Measurements from ENCODE around the gene APOBEC3G. TPM values are rescaled to one million over a fixed set of nuclear protein-coding genes. Genes with fewer than 3 reads are reported as not detected.

APOBEC3G gene
- total and polyA plus RNA-seq, 10 of the 15 experiments (the other 5 are each of a cell fraction or from before 2014, with no cell fraction given): 103 to 232 (median 152) TPM

GRCh38 chr22:39134366-39135091, 57.5 kb downstream of the APOBEC3G start (continued):
- TF ChIP-seq ZBTB4 (CRISPR knock-in tag; IDR thresholded peaks at IDR 0.05) (no peak), SKIL (IDR thresholded peaks at IDR 0.05; ENCODE audit: low read depth, poor library complexity, severe bottlenecking) (no peak), CUX1 (IDR thresholded peaks at IDR 0.05; ENCODE audit: insufficient replicate concordance, low read depth, low read length) (no peak), E4F1 (IDR thresholded peaks at IDR 0.05; ENCODE audit: borderline replicate concordance, partially characterized antibody) (no peak), CBFB (IDR thresholded peaks at IDR 0.05; ENCODE audit: low read depth) (no peak), NR2F1 (conservative IDR thresholded peaks at IDR 0.05) (no peak), USF2 (IDR thresholded peaks at IDR 0.05; ENCODE audit: borderline replicate concordance, low read depth, low read length) (no peak), NRF1 (conservative IDR thresholded peaks at IDR 0.05; ENCODE audit: low read depth, low read length) (no peak), PBX3 (IDR thresholded peaks at IDR 0.05; ENCODE audit: insufficient replicate concordance, low read depth, low read length) (no peak), SUPT20H (IDR thresholded peaks at IDR 0.05; ENCODE audit: borderline replicate concordance, control insufficient read depth, low read depth, low read length) (no peak), SMARCA5 (IDR thresholded peaks at IDR 0.05) (no peak)
